Tibial nerve (tissue), 4 donors: ENCODE measurements around the gene NFATC1. TPM values are rescaled to one million over a fixed set of nuclear protein-coding genes. Genes with fewer than 3 reads are reported as not detected.

Experiments
- DNase-seq, 2 donors: peaks; one replicate each; pipeline ENCODE4 v3.0.0-alpha.2; 2019; ENCODE audit warnings: low spot score in 2 of 2
- H3K27ac ChIP-seq, 4 donors: fragments of 200-600 bp; sonication (generic) in 3 of 4; one replicate each; pipeline ENCODE4 v1.5.1; 2017 to 2019; ENCODE audit warnings: mild to moderate bottlenecking in 1 of 4
- H3K27me3 ChIP-seq, 2 donors: fragments of 200-600 bp; sonication (generic) in 1 of 2; one replicate each; pipeline versions ENCODE4 v1.5.1 to v1.6.0; 2017 to 2019
- H3K36me3 ChIP-seq, 3 donors: fragments of 200-600 bp; sonication (generic); one replicate each; pipeline ENCODE4 v1.5.1; 2018 to 2019
- H3K4me1 ChIP-seq, 4 donors: fragments of 200-600 bp; sonication (generic) in 3 of 4; one replicate each; pipeline ENCODE4 v1.5.1; 2017 to 2019
- H3K4me3 ChIP-seq, 4 donors: fragments of 200-600 bp; sonication (generic) in 3 of 4; one replicate each; pipeline ENCODE4 v1.5.1; 2017 to 2019; ENCODE audit warnings: mild to moderate bottlenecking in 1 of 4, moderate library complexity in 1 of 4
- H3K9me3 ChIP-seq, 4 donors: fragments of 200-600 bp; sonication (generic) in 3 of 4; one replicate each; pipeline ENCODE4 v1.5.1; 2017 to 2019
- EP300 ChIP-seq, 2 donors: sonication (generic); formaldehyde crosslinking; IDR thresholded peaks; one replicate each; pipeline ENCODE4 v1.6.1; 2017; ENCODE audit warnings: antibody characterized with exemption in 2 of 2, mild to moderate bottlenecking in 1 of 2
- POLR2A ChIP-seq, 2 donors: fragments of 450-650 bp; IDR thresholded peaks; one replicate each; pipeline ENCODE4 v1.6.1; 2017; ENCODE audit warnings: antibody characterized with exemption in 2 of 2, mild to moderate bottlenecking in 2 of 2, moderate library complexity in 2 of 2
- WGBS, 2 donors: methylation state at CpG; one replicate each; pipeline ENCODE4 v1.1.5; 2018; 5-methylcytosine and 5-hydroxymethylcytosine counted together
- total RNA-seq, 4 donors: library from RNA; depleted of rRNA; stranded (reverse); fragments of >200 nt; gene quantifications; one replicate each; pipeline ENCODE4 v1.1.0, GENCODE V29; 2016
- TF ChIP-seq, protein P1 (sequence below), 5 experiments: fragments of 200-600 bp in 3 of 5; fragments of 450-650 bp in 2 of 5; sonication (generic) in 3 of 5; IDR thresholded peaks; one replicate each; pipeline ENCODE4 v1.5.1; 2016 to 2019; ENCODE audit warnings: antibody characterized with exemption in 5 of 5, mild to moderate bottlenecking in 3 of 5, moderate library complexity in 2 of 5

The NFATC1 gene
- total RNA-seq, 4 donors from 2014 or later, result 33.7 to 48.6 (median 37.8) TPM

GRCh38 chr18:79361766-79362522, 33.8 kb upstream of the NFATC1 start:
- 88 to 89% methylated on average over 20 of the region's 20 CpGs for WGBS, 2 donors
- no peaks in the 10 kb centered on the region for H3K27me3 ChIP-seq
- peaks cover 0 to 19% (median 5%) of the 10 kb centered on the region in 4 donors for H3K4me1 ChIP-seq
- peaks cover 0 to 62% (median 5%) of the 10 kb centered on the region in 3 donors for H3K36me3 ChIP-seq
- H3K9me3 ChIP-seq, result no peaks in the 10 kb centered on the region
- DNase-seq, result no peak
- no peak overlapping the region for H3K4me3 ChIP-seq
- TF ChIP-seq, protein P1, sequence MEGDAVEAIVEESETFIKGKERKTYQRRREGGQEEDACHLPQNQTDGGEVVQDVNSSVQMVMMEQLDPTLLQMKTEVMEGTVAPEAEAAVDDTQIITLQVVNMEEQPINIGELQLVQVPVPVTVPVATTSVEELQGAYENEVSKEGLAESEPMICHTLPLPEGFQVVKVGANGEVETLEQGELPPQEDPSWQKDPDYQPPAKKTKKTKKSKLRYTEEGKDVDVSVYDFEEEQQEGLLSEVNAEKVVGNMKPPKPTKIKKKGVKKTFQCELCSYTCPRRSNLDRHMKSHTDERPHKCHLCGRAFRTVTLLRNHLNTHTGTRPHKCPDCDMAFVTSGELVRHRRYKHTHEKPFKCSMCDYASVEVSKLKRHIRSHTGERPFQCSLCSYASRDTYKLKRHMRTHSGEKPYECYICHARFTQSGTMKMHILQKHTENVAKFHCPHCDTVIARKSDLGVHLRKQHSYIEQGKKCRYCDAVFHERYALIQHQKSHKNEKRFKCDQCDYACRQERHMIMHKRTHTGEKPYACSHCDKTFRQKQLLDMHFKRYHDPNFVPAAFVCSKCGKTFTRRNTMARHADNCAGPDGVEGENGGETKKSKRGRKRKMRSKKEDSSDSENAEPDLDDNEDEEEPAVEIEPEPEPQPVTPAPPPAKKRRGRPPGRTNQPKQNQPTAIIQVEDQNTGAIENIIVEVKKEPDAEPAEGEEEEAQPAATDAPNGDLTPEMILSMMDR (IDR thresholded peaks at IDR 0.05), result no peak
- TF ChIP-seq EP300 (IDR thresholded peaks at IDR 0.05), result no peak
- no peak for TF ChIP-seq POLR2A (IDR thresholded peaks at IDR 0.05)
- H3K27ac ChIP-seq, result no peak overlapping the region

- Histone ChIP-seq H3K36me3 (peaks cover 0 to 49% (median 5%) of the 10 kb centered on the region in 3 donors), H3K27me3 (no peaks in the 10 kb centered on the region), H3K4me3 (no peak overlapping the region), H3K9me3 (no peaks in the 10 kb centered on the region), H3K4me1 (peaks cover 0 to 33% (median 8%) of the 10 kb centered on the region in 4 donors), H3K27ac (peak overlapping the region; percentile 58 to 83 (median 74))
- TF ChIP-seq, protein P1 (IDR thresholded peaks at IDR 0.05), result no peak
- TF ChIP-seq POLR2A (IDR thresholded peaks at IDR 0.05), result no peak
- no peak for TF ChIP-seq EP300 (IDR thresholded peaks at IDR 0.05)
- no peak for DNase-seq
- WGBS, 2 donors, result 92% methylated on average over 13 of the region's 13 CpGs
These were observed 30.0 kb upstream of the NFATC1 start for GRCh38 chr18:79365701-79366100.

- peak in 1 of 2 donors; percentile 10 for TF ChIP-seq POLR2A (IDR thresholded peaks at IDR 0.05)
- TF ChIP-seq, protein P1 (IDR thresholded peaks at IDR 0.05), result no peak
- peak in 1 of 2 donors; percentile 85 for TF ChIP-seq EP300 (IDR thresholded peaks at IDR 0.05)
- Histone ChIP-seq H3K9me3 (no peaks in the 10 kb centered on the region), H3K4me1 (peaks cover 0 to 33% (median 8%) of the 10 kb centered on the region in 4 donors), H3K27me3 (no peaks in the 10 kb centered on the region), H3K36me3 (peaks cover 0 to 45% (median 5%) of the 10 kb centered on the region in 3 donors), H3K27ac (peak overlapping the region; percentile 58 to 83 (median 74)), H3K4me3 (no peak overlapping the region)
- no peak for DNase-seq
- 36 to 42% methylated on average over 29 of the region's 29 CpGs for WGBS, 2 donors
These were observed 29.3 kb upstream of the NFATC1 start for GRCh38 chr18:79366177-79367094.

GRCh38 chr18:79367480-79367879, 28.2 kb upstream of the NFATC1 start:
- 78 to 82% methylated on average over 8 of the region's 8 CpGs for WGBS, 2 donors
- H3K27me3 ChIP-seq, result no peaks in the 10 kb centered on the region

More at GRCh38 chr18:79367480-79367879, 28.2 kb upstream of the NFATC1 start:
- TF ChIP-seq, protein P1 (IDR thresholded peaks at IDR 0.05), result no peak
- TF ChIP-seq POLR2A (IDR thresholded peaks at IDR 0.05) (no peak), EP300 (IDR thresholded peaks at IDR 0.05) (no peak)
- Histone ChIP-seq H3K27ac (peak overlapping the region in 2 of 4 donors; percentile 68 to 75), H3K4me1 (peaks cover 0 to 36% (median 9%) of the 10 kb centered on the region in 4 donors), H3K36me3 (peaks cover 0 to 34% (median 0%) of the 10 kb centered on the region in 3 donors), H3K9me3 (no peaks in the 10 kb centered on the region), H3K4me3 (no peak overlapping the region)
- DNase-seq, result no peak
